NCI-H2227 (cell line): ENCODE measurements around the gene UNC13B.
"Not testable (repeated sequence)": the region's sequence is repeated elsewhere in the genome, so short reads cannot be mapped to it uniquely, and the experiment has no call there.

Source experiments
- DNase-seq: peaks from one replicate; lab custom pipeline; 2025; ENCODE audit not compliant: unreplicated experiment; lab: John Stamatoyannopoulos, UW

Gene UNC13B

DNA sequence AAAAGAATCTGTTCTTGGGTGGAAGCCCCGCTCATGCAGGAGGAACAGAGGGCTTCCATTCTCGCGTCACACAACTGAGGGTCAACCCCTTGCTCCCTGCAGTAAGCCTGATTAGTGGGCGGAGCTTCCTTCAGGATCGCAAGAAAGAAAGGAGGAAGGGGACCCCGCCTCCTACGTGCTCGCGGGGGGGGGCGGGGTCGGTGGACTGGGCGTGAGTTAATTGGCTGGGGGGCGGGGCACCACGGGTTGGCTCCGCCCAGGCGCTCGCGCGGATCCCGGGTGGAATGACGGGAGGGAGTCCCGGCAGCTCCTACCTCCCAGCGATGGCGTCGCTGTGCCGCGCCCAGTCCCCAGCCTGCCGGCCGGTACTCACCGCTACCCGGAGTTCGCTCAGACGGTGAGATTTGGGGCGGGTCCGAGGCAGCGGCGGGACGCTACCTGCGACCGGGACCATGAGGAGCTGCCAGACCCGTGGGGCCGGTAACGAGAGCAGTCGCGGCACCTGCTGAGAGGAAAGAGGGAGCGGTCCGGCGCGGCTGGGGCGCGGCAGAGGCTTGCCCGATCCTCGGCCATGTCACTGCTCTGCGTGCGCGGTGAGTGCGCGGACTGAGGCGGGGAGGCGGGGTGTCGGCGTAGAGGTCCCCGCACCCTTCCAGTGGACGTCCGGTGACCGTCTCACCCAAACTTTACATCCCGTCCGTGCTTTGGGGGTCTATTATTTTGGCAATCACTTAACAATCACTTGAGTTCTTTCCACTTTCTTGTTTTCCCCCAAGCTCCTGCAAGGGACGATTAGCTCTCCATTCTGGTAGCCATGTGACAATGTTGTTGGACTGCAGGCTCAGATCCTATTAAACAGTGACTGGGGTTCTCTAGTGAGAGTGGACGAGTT, at the start of gene UNC13B:
Gene UNC13B (plus strand): TSS at position 297 of the 892 bp plus-strand sequence. CDS start 275 bp downstream, at position 572.
- DNase-seq = peak; percentile 92

DNA sequence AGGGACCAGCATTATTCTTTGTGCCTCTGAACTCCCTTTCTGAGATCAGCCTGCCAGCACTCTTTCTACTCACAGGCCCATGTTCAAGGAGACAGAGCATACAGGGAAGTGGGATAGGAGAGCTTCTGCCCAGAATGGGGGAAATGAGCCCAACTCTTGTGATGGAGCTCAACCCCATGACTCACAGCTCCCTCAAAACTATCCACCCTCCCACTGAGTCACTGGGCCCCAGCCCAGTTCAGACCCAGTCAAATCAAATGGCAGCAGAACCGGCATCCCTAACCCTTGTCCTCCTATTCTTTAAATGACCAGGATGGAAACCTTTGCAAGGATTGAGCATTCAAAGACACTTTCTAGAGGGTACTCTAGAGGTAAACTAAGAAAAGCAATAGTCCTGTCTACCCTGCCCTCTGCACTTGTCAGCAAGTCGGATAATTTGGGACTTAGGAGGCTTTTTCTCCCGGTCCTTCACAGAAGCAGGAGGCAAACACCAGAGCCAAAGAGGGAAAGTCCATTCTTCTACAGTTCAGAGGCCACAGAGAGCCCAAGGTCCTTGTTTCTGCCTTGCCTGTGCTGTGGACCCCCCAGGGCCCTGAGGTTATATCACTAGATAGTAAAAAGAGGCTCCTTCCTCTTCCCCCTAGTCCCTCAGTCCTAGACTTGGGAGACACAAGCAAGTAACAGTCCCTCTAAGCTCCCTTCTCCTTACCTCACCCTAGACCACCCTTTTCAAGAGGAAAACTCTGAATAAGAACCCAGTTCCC, 49.4 kb upstream of the UNC13B start:
- DNase-seq = no peak

DNA sequence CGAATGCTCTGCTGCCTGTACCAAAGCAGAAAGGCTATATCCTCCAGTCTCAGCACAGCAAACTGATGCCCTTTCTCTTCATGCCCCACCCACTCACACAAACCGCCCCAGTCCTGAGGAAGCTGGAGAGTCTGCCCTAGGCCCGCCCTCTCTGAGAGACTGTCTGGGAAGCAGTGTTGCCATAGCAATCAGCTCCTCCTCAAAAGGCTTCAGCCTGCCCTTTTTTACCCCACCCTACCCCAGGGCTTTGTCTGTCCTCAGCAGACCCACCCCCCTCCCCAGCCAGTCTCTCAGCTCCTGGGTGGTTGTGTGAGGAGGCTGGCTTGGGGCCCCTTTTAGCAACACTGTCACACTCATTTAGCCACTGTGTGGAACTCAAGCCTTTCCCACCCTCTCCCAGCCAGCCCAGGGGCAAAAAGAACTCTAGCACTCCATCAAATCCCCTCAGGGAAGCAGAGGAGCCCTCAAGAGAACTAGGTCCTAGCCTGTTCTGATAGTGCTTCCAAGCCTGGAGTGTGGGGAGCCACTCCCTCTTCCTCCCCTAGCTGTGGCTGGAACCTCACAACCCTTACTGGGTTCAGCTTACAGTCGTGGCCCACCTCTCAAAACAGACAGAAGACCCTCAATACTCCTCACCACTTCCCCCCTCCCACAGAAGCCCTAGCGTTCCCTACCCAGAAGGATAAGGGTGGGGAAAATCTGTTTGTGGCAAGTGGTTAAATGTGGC, 47.5 kb upstream of the UNC13B start:
- DNase-seq = peak; percentile 94

DNA sequence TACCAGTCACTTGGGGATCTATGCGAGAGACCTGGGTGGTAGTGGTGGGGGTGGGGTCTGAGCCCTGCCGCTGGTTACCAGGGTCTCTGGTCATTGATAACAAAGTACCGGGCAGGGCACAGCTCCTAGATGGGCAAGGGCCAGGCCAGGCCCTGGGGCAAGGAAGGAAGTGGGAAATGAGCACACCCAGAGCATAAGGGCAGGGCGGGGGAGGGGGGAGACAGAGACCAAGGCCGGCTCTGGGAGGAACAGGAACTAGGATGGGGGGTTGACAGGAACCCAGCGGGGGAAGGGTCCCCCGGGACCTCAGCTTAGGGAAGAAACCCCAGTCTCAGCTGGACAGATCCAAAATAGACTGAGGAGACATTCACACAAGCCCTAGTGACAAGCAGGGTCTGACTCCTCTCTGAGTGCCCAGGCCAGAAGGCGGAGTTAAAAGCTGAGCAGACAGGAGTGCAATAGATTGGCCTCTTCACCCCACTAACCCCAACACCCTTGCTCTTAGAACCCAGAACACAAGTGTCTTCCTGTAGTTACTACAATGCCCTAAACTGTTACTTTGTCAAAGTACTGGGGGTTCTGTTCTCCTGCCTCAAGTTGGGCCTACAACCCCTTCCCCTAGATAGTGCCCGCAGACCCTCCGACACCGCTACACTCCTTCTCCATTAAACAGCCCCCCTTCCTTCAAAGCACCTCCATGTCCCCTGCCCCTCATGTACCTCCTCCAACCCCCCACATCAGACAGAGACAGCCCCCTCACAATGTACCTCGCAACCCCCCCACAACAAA, 46.8 kb upstream of the UNC13B start:
- DNase-seq = no peak

DNA sequence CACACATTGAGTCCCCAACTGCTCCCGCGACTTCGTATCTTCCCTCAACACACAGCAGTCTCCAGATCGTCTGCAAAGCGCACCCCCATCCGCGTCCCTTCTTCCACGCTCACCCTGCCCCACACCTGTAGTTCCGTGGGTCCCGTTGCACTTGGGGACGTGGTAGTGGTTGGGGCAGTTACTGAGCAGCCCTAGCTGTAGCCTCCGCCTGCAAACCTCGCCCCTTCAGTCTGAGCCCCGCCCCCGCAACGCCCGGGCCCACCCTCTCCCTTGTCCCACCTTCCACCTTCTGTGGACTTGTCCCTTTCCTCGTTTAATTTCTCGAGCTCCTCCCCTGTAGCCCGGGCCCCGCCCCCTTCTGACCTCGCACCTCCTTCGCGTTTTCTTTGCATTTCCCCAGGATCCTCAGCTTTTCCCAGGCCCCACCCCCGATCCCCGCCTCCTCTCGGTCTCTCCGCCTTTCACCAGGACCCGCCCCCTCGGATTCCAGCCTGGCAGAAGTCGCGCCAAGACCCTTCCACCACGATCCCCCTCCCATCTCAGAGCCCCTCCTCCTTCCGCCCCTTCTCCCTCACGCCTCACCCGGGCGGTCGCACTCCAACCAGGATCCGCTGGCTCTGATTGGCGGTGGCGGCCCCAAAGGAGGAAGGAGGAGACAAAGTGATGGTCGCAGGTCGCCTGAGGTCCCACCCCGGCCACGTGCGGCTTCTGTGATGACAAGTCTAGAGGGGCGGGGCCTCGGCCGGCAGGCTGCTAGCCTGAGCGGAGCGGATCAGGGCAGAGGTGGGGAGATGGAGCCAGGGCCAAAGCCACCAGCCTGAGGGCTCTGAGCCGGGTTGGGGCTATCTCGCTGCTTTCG, 45.9 kb upstream of the UNC13B start, which contains the start of gene ATOSB:
Gene ATOSB (minus strand): TSS at position 183 of the 859 bp plus-strand sequence. CDS start 7,588 bp downstream, outside the sequence.
- DNase-seq = peak; percentile 99

DNA sequence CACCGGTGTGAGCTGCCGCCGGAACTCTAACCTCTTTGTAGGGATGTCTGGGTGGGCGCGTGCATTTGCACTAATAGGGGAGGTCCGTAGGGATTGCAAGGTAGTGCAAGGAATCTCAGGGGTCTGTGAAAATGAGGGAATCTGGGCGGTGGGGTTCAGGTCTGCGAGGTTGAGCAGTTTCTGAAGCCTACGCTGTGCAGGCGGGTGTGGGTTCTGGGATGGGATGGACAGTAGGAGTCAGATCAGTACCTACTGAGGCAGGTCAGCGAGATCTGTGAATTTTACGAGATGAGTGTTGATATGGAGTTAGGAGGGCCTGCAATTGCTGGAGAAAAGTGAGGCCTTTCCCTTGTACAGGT, 45.3 kb upstream of the UNC13B start:
- DNase-seq = no peak

DNA sequence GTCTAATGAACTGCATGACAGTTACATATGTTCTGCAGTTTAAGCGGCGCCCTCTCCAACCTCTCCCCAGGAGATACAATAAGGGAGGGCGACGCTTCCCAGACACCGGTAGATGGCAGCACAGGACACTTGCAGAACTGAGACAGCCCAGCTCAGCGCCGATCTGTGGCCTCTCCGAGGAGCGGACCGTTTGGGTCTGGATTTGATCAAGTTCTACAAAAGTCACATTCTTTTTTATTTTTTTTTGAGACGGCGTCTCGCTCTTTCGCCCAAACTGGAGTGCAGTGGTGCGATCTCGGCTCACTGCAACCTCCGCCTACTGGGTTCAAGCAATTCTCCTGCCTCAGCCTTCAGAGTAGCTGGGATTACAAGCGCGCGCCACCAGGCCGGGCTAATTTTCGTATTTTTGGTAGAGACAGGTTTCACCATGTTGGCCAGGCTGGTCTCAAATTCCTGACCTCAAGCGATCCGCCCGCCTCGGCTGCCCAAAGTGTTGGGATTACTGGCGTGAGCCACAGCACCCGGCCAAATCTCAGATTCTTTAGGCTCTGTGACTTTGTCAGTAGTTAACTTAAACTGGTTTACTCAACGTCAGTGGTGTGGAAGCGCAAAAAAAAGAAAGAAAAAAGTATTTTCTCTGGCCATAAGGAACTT, 44.8 kb upstream of the UNC13B start:
- DNase-seq = peak; percentile 90

DNA sequence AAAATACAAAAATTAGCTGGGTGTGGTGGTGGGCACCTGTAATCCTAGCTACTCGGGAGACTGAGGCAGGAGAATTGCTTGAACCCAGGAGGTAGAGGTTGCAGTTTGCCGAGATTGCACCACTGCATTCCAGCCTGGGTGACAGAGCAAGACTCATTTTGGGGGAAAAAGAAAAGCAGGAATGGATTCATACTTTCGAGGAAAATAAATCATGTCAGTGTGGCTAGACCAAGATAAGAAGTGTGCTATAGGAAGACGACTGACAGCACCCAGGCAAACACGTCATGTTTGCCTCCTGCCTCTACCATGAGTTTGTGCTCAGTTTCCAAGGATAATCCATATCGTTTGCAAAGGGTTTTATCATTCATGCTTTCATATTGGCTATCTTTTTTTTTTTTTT, 26.9 kb upstream of the UNC13B start:
- no peak for DNase-seq

DNA sequence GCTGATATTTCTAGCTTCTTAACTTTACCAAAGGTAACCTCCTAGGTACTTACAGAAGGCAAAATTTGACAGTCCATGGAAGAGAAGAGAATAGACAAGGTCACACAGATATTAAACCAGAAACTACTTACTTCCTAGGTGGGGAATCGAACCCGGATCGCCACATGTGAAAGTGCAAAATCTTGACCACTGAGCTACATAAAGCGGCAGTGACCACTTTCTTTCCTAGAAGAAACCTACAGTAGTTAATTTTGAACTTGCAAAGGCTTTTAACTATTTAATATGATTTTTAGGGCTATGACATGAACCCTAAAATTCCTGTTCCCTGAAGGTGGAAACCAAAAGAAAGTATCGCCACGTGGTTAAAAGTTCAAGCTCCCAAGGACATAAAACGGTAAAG, 25.8 kb upstream of the UNC13B start:
- no peak for DNase-seq

DNA sequence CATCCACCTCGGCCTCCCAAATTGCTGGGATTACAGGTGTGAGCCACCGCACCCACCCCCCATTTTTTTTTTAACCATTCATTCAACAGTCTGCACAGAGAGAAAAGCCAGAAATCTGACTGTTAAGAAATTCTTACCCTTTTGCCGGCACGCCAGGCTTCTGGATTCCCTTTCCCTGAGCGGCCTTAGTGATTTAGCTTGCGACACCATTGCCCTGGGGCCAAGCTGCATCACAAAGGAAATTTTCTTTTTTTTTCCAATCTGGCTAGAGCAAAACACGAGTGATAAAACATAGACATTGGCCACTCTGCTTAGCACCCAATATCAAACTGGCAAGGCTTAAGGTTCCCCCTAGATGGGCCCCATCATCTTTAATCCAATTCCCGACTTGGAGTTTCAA, 24.9 kb upstream of the UNC13B start:
- DNase-seq = no peak

DNA sequence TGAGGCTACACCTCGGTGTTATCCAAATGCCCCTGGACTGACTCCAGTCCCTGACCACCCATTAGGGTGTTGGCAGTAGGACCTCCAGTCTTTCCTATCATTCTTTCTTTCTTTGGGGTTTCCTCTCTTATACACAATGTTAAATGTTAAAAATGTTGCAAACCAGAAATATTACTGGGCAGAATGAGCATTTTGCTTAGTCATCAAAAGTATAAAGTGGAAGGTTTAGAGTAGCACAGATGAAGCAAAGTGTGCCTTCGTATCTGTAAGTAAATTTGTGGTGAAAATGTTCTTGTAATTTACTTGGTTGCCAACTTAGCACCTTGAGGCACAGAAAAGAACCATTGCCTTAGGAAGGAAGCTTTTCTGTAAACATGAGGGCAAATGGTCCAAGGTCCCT, 21.7 kb upstream of the UNC13B start:
- DNase-seq = no peak

DNA sequence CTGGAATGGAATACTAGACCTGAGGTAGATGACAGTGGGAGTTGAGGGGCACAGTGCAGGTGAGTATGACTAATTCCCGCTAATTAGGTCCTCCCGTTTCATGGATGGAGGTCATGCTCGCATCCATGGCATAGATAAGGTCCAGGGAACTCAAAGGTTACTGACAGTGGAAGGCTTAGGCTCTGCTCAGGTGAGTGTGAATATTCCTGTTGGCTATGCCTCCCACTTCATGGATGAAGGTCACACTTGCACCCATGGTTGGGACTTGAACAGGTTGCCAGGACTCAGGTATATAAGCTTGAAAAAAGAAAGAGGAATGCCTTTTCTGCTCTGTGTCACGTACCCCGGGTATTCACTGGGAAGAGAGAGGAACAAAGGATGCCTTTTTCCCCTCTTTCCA, 19.8 kb upstream of the UNC13B start:
- DNase-seq = no peak

DNA sequence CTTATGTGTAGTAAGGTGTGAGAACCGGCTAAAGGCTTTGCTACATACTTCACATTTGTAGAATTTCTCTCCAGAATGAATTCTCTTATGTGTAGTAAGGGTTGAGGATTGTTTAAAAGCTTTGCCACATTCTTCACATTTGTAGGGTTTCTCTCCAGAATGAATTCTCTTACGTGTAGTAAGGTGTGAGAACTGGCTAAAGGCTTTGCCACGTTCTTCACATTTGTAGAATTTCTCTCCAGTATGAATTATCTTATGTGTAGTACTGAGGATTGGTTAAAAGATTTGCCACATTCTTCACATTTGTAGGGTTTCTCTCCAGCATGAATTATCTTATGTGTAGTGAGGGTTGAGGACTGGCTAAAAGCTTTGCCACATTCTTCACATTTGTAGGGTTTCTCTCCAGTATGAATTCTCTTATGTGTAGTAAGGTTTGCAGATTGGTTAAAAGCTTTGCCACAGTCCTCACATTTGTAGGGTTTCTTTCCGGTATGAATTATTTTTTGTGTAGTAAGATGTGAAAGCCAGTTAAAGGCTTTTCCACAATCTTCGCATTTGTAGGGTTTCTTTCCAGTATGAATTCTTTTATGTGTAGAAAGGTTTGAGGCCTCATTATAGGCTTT, 13.8 kb upstream of the UNC13B start:
- not testable (repeated sequence) for DNase-seq

DNA sequence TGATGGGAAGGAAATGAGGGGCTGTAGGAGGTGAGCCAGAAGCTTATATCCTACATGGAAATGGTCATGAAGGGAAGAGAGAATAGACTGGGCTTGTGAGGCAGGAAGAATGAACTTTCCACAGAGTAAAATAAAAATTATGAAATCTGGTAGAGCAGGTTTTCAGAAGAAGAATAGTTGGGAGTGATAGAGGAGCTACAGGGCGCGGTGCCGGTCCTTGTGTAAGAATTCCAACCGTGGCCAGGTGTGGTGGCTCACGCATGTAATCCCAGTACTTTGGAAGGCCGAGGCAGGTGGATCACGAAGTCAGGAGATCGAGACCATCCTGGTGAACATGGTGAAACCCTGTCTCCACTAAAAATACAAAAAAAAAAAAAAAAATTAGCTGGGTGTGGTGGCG, 8.9 kb upstream of the UNC13B start:
- no peak for DNase-seq

DNA sequence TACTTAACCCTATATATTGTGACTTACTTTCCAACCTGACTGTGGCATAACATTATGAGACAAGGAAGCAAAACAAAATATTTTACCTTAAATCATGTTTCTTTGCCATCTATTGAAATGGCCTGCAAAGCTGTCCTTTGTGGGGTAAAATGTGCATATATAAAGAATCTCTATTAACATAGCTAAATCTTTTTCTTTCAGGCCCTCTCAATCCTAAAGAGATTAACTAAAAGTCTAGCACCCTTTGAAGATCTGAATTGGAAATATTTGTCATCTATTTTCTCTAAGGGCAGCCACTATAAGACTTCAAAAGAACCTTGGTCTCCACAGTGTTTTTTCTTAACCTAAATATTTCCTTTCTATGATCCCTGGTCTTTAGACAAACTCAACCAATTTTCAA, 5.0 kb upstream of the UNC13B start:
- no peak for DNase-seq

DNA sequence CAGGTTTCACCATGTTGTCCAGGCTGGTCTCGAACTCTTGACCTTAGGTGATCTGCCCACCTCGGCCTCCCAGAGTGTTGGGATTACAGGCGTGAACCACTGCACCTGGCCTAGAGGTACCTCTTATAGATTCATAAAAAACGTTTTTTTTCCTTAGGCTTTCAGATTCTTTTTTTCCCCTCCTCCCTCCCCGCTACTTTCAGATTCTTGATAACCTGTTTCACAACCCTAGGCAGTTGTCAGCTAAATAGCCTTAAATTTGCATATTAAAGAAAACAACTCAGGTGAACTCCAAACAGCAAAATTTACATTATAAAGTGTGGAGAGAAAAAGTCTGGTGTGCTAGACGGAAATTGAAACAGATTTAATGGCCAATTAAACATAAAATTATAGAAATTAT, 4.0 kb upstream of the UNC13B start:
- DNase-seq = not testable (repeated sequence)

DNA sequence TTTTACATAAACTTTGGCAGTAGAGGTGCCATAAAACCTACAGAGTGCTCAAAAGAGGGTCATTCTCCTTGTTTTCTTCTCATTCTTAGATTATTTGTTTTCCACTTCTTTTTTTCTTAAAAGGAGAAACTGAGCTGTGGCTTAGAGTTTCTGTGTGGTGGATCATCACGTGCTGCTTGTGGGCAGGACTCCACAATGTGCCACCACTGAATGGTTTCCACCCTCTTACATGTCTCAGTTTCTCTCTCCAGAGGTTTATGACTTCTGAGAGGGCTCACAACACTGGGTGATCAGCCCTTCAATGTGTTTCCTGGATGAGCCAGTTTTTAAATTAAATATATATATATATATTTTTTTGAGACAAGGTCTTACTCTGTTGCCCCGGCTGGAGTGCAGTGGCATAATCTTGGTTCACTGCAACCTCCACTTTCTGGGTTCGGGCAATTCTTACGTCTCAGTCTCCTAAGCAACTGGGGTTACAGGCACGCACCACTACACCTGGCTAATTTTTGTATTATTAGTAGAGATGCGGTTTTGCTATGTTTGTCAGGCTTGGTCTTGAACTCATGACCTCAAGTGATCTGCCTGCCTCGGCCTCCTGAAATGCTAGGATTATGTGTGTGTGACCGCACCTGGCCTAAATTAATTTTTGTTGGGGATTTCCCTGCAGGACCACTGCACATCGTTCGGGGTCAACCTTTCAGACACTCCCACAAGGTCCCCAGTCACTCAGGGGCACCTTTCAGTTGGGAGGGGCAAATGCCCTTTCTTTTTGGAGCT, 3.1 kb upstream of the UNC13B start:
- DNase-seq = no peak
